NCI-H1105 (cell line): ENCODE measurements around the gene SERPINA3.
"Not testable (repeated sequence)": the region's sequence is repeated elsewhere in the genome, so short reads cannot be mapped to it uniquely, and the experiment has no call there.

Experiments
- DNase-seq: peaks from one replicate; lab custom pipeline; 2025; lab: John Stamatoyannopoulos, UW

SERPINA3 gene

GRCh38 chr14:94633121-94633520 lies 20.9 kb downstream of the SERPINA3 start:
- DNase-seq = no peak

GRCh38 chr14:94635154-94635553 lies 23.0 kb downstream of the SERPINA3 start:
- DNase-seq = no peak

DNA sequence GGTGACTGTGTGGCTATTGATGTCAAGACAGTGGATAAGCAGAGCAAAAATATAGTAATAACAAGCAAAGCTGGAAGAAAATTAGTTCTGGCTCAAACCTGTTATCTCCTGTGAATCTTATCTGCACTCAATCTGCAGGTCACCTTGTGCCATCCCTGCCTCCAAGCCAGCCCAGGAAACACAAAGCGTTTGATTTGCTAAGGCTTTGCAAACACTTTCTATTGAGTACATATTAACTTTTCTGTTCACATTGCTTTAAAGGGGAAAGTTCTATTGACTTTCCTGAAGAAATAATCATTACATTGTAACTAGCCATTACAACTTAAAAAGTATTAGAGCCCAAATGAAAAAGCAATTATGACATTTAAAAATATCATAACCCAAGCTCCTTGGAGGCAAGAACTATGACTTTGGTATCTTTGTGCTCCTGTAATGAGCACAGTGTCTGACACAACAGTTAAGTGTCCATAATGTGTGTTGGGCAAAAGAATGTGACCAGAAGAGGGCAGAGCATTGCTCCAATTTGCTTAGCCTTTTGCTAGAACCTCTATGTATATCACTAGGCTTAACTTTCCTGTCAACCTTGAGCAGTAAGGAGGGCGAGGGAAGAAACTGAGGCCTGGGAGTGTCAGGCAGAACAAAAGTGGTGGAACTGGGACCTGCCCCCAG lies 24.7 kb downstream of the SERPINA3 start:
- DNase-seq = no peak

- DNase-seq = not testable (repeated sequence)
These were observed 25.6 kb downstream of the SERPINA3 start for GRCh38 chr14:94637814-94638213.

GRCh38 chr14:94638339-94638738 lies 26.1 kb downstream of the SERPINA3 start:
- DNase-seq = no peak

DNA sequence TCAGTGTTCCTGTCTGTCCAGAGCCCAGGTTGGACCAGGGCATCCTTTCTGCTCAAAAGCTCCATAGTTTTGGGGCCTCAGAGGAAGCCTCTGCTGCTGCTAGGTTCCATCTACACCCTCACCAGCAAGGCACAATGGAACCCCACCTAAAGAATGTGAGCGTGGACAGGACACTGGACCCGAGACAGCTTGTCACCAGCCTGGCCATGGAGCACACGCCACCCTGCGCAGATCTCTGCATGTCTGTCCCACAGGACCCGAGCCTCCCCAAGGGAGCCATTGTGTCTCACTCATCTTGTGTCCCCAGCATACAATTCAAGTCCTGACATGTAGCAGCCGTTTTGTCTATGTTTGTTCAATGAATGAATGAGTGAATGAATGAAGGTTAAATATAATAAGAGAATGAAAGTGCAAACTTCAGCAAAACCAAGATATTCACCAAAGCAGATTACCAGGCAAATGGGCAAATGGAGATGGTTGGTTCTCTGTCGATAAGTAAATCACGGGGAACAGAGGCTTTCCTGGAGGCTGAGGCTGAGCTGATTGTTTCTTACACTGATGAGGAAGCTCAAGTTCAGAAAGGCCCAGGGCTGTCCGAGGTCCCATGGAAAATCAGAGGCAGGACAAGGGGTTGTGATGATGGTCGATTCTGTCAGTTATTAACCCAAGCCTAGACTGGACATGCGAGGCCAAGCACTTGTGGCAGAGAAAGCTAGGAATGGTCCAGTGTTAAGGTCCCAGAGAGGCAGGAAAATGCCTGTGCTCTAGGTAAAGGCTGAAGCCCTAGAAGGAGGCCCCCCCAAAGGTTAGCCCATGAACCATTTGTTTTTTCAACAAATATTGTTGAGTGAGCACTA lies 27.0 kb downstream of the SERPINA3 start:
- no peak for DNase-seq

DNA sequence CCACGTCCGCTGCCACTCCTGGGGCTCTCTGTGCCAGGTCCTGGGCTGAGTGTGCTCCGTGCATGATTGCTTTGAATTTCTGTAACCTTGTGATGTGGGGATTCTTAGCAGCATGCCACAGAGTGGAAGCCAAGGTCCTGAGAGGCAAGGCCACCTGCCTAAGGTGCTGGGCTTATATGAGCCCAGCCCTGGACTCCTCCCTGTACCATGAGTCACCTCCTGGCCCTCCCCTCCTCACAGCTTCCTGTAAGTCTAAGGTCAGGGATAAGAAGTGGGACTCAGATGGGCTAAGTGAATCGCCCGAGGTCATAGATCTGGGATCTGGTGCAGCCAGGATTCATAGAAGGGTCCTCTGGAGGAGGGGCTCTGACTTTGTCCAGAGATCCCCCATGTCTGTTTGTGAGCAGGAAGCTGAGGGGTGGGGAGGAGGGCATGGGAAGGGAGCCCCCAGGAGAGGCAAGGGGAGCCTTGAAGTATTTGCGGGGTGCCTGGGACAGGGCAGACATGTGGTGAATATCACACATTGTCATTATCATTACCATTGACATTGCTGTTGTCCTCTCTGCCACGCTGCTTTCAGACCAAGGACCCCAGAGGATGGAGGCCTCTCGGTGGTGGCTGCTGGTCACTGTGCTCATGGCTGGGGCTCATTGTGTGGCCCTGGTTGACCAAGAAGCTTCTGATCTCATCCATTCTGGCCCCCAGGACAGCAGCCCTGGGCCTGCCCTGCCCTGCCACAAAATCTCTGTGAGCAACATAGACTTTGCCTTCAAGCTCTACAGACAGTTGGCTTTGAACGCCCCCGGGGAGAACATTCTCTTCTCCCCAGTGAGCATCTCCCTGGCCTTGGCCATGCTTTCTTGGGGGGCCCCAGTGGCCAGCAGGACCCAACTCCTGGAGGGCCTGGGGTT lies 28.8 kb downstream of the SERPINA3 start:
- DNase-seq = no peak

DNA sequence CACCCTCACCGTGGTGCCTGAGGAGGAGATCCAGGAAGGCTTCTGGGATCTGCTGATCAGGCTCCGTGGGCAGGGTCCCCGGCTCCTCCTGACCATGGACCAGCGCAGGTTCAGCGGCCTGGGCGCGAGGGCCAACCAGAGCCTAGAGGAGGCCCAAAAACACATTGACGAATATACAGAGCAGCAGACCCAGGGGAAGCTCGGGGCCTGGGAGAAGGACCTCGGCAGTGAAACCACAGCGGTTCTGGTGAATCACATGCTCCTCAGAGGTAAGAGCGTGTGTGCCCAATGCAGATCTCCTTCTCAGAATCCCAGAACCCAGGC lies 29.4 kb downstream of the SERPINA3 start:
- no peak for DNase-seq

DNA sequence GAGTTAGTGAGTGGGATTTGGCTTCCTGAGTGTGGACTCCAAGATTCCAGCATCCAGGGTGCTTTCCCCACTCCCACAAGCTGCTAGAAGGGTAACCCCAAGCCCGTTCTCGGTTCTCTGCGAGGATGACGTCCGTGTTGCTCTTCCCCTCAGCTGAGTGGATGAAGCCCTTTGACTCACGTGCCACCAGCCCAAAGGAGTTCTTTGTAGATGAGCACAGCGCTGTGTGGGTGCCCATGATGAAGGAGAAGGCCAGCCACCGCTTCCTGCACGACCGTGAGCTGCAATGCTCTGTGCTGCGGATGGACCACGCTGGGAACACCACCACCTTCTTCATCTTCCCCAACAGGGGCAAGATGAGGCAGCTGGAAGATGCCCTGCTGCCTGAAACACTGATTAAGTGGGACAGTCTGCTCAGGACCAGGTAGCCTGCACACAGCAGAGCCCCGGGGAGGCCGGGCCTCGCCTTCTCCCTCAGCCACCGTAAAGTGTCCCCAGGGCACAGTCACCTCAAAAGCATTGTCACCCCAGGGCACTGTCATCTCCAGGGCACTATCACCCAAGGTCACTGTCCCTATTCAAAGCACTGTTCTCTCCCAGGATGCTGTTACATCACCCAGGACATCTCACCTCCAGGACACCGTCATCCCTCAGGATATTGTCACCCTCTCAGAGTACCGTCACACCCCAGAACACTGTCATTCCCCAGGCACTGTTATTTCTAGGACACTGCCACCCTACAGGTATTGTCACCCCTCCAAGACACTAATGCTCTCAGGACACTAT lies 31.3 kb downstream of the SERPINA3 start:
- no peak for DNase-seq

- no peak for DNase-seq
These were observed 31.9 kb downstream of the SERPINA3 start for GRCh38 chr14:94644102-94644535.

DNA sequence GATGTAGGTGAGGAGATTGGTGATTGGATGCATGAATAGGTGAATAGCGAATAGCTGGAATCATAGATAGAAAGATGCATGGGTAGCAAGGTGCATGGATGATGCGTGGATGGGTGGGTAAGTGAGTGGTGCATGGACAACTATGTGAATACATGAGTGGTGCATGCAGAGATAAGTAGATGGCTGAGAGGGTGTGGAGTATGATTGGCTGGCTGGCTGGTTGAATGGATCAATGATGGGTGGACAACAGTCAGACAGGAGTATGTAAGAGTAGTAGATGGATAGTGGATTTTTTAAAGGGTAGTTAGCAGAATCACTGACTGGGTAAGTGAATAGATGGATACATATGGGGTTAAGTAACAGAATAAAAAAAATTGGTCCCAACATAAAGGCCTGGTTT lies 33.9 kb downstream of the SERPINA3 start:
- DNase-seq = no peak

GRCh38 chr14:94646481-94646880 lies 34.3 kb downstream of the SERPINA3 start:
- no peak for DNase-seq

DNA sequence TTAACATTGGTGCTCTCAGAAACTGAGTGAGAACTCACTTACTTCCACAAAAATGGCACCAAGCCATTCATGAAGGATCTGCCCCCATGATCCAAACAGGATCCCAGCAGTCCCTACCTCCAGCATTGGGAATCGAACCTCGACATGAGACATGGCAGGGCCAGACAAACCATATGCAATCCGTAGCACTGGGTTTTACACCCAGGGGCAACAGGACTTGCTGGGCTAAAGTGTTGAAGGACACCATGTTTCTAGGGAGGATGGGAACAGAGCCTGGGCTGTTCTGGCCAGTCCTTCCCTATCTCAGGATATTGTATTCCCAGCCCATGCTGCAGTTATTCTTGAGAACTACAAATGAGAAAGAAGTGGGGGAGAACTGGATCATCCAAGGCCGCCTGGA lies 36.6 kb downstream of the SERPINA3 start:
- DNase-seq = no peak

- DNase-seq = no peak
These were observed 37.6 kb downstream of the SERPINA3 start for GRCh38 chr14:94649543-94650443.

- no peak for DNase-seq
These were observed 38.2 kb downstream of the SERPINA3 start for GRCh38 chr14:94650444-94650775.

GRCh38 chr14:94650806-94651805 lies 38.9 kb downstream of the SERPINA3 start:
- no peak for DNase-seq

GRCh38 chr14:94653321-94653720 lies 41.1 kb downstream of the SERPINA3 start:
- DNase-seq = no peak

DNA sequence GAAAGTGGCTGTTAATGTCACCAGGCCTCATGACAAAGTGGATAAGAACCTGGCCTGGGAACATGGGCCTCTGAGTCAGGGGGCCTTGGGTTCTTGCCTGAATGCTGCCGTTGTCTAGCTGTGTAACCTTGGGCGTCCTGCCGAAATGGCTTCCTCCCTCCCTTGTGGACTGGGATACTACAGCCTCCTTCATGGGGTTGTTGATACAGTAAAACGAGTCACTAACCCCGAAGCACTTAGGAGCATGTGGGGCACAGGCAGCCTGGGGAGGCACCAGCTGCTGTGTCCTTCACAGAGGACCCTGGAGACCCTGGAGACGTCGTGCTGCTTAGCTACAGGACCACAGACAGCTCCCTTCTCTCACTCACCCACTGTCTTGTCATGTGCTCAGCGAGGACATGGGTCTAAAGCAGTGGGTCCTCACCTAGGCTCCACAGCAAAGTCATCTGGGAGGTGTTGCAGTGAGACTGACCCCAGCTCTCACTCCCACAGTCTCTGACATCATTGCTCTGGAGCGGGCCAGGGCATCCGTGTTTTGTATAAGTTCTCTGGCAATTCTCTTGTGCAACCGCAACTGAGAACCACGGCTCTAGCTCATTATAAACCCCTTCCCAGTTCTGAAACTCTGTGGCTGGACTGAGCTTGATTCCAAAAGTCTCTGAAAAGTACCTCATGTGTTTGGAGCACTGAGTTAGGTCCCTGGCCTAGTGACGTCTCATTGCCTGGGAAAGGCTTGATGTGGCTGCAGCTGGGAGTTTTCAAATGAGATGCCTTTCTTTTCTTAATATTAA lies 42.1 kb downstream of the SERPINA3 start:
- no peak for DNase-seq
